D721Med (cell line): ENCODE measurements around the gene EMD.

Source experiments
- DNase-seq: peaks from one replicate; pipeline ENCODE4 v3.0.0; 2011; ENCODE audit warnings: low spot score; ENCODE audit not compliant: insufficient read length
- FAIRE-seq: peaks from 2 replicates; lab custom pipeline; 2011; peaks lifted over from hg19 to GRCh38; lab: Jason Lieb, UNC
- CTCF ChIP-seq: IDR thresholded peaks from 2 replicates; pipeline ENCODE4 v1.5.1; 2012; ENCODE audit warnings: mild to moderate bottlenecking, control low read depth; ENCODE audit not compliant: insufficient read depth; ENCODE audit errors: missing control alignments

EMD gene

GRCh38 chrX:154368630-154369448, 10.3 kb upstream of the EMD start:
- DNase-seq: no peak
- TF ChIP-seq CTCF: no peak
- no peak for FAIRE-seq

GRCh38 chrX:154369449-154370299, 9.4 kb upstream of the EMD start:
- no peak for TF ChIP-seq CTCF
- no peak for FAIRE-seq
- no peak for DNase-seq

- TF ChIP-seq CTCF: no peak
- no peak for FAIRE-seq
- DNase-seq: no peak
Observed at GRCh38 chrX:154370300-154371016, 8.6 kb upstream of the EMD start.

- no peak for TF ChIP-seq CTCF
- DNase-seq (peak; percentile 71), FAIRE-seq (no peak)
Observed at GRCh38 chrX:154371017-154371788, 7.9 kb upstream of the EMD start.

GRCh38 chrX:154371789-154372300, 7.2 kb upstream of the EMD start:
- TF ChIP-seq CTCF: no peak
- DNase-seq: no peak
- no peak for FAIRE-seq

- TF ChIP-seq CTCF: no peak
- DNase-seq (no peak), FAIRE-seq (no peak)
Observed at GRCh38 chrX:154372612-154373022, 6.5 kb upstream of the EMD start.
